ENCODE measurements around the gene TCF20. TPM values are rescaled to one million over a fixed set of nuclear protein-coding genes. Genes with fewer than 3 reads are reported as not detected.
A peak's percentile ranks its signal among the peaks of the same experiment; 100 is the strongest.

Gene TCF20
- total RNA-seq, 1 donor from 2014 or later, result 83.9 TPM

- H3K27ac Mint-ChIP-seq, result no peak overlapping the region
- H3K27me3 Mint-ChIP-seq (ENCODE audit: insufficient read depth), result peaks cover 3% of the 10 kb centered on the region
- H3K9me3 Mint-ChIP-seq, result no peaks in the 10 kb centered on the region
- intact Hi-C loops (cut with micrococcal nuclease), result no loop called here
- peaks cover 5% of the 10 kb centered on the region for H3K4me1 Mint-ChIP-seq (ENCODE audit: low read depth)
- H3K36me3 Mint-ChIP-seq (ENCODE audit: low read depth), result peaks cover 2% of the 10 kb centered on the region
- DNase-seq (ENCODE audit: low spot score), result no peak
- no peak overlapping the region for H3K4me3 Mint-ChIP-seq
Measured at GRCh38 chr22:42275970-42276369, 5.5 kb upstream of the TCF20 start.

DNA sequence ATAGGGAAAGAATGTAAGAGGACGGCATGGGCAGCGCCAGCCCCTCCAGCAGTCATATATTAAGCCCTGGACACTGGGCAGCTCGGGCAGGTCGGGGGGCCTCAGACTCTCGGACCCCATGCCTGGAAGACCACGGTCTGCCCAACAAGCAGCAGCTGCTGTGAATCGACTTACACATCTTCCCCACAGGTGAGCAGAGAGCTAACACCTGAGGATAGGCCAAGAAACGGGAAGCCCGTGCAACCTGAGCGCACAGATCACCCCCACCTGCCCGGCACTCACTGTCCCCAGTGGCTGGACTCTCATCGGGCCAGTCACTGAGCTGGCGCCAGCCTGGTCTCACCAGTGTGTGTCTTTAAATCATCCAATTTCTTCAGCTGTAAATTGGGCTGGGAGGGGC, 4.7 kb upstream of the TCF20 start:
- Mint-ChIP-seq H3K27ac (no peak overlapping the region), H3K4me3 (no peak overlapping the region), H3K27me3 (ENCODE audit: insufficient read depth) (peaks cover 3% of the 10 kb centered on the region), H3K4me1 (ENCODE audit: low read depth) (peaks cover 5% of the 10 kb centered on the region), H3K9me3 (no peaks in the 10 kb centered on the region), H3K36me3 (ENCODE audit: low read depth) (peaks cover 2% of the 10 kb centered on the region)
- no peak for DNase-seq (ENCODE audit: low spot score)
- intact Hi-C loops (cut with micrococcal nuclease), result no loop called here

- Mint-ChIP-seq H3K4me1 (ENCODE audit: low read depth) (peaks cover 10% of the 10 kb centered on the region), H3K27me3 (ENCODE audit: insufficient read depth) (no peaks in the 10 kb centered on the region), H3K36me3 (ENCODE audit: low read depth) (peaks cover 5% of the 10 kb centered on the region), H3K9me3 (no peaks in the 10 kb centered on the region), H3K27ac (no peak overlapping the region), H3K4me3 (no peak overlapping the region)
- intact Hi-C loops (cut with micrococcal nuclease), result no loop called here
- no peak for DNase-seq (ENCODE audit: low spot score)
Measured at GRCh38 chr22:42273855-42274451, 3.5 kb upstream of the TCF20 start.

- intact Hi-C loops (cut with micrococcal nuclease), result no loop called here
- H3K27ac Mint-ChIP-seq, result no peak overlapping the region
- no peak overlapping the region for H3K4me3 Mint-ChIP-seq
- H3K27me3 Mint-ChIP-seq (ENCODE audit: insufficient read depth), result no peaks in the 10 kb centered on the region
- no peak for DNase-seq (ENCODE audit: low spot score)
- H3K9me3 Mint-ChIP-seq, result no peaks in the 10 kb centered on the region
- peaks cover 14% of the 10 kb centered on the region for H3K36me3 Mint-ChIP-seq (ENCODE audit: low read depth)
- H3K4me1 Mint-ChIP-seq (ENCODE audit: low read depth), result peaks cover 19% of the 10 kb centered on the region
Measured at GRCh38 chr22:42272431-42272999, 2.1 kb upstream of the TCF20 start.

GRCh38 chr22:42271906-42272305, 1.5 kb upstream of the TCF20 start:
- Mint-ChIP-seq H3K27ac (no peak overlapping the region), H3K4me1 (ENCODE audit: low read depth) (peaks cover 23% of the 10 kb centered on the region), H3K4me3 (peak overlapping the region; percentile 75), H3K9me3 (no peaks in the 10 kb centered on the region), H3K27me3 (ENCODE audit: insufficient read depth) (no peaks in the 10 kb centered on the region), H3K36me3 (ENCODE audit: low read depth) (peaks cover 15% of the 10 kb centered on the region)
- intact Hi-C loops (cut with micrococcal nuclease), result no loop called here
- DNase-seq (ENCODE audit: low spot score), result no peak

- peaks cover 26% of the 10 kb centered on the region for H3K4me1 Mint-ChIP-seq (ENCODE audit: low read depth)
- peaks cover 15% of the 10 kb centered on the region for H3K36me3 Mint-ChIP-seq (ENCODE audit: low read depth)
- H3K9me3 Mint-ChIP-seq, result no peaks in the 10 kb centered on the region
- peak overlapping the region; percentile 75 for H3K4me3 Mint-ChIP-seq
- intact Hi-C loops (cut with micrococcal nuclease), result no loop called here
- H3K27ac Mint-ChIP-seq, result peak overlapping the region; percentile 81
- no peak for DNase-seq (ENCODE audit: low spot score)
- no peaks in the 10 kb centered on the region for H3K27me3 Mint-ChIP-seq (ENCODE audit: insufficient read depth)
Measured at GRCh38 chr22:42271191-42271813, 849 bp upstream of the TCF20 start.

- peak overlapping the region; percentile 90 for H3K4me3 Mint-ChIP-seq
- H3K36me3 Mint-ChIP-seq (ENCODE audit: low read depth), result peaks cover 24% of the 10 kb centered on the region
- H3K27me3 Mint-ChIP-seq (ENCODE audit: insufficient read depth), result no peaks in the 10 kb centered on the region
- DNase-seq (ENCODE audit: low spot score), result no peak
- H3K4me1 Mint-ChIP-seq (ENCODE audit: low read depth), result peaks cover 32% of the 10 kb centered on the region
- no peaks in the 10 kb centered on the region for H3K9me3 Mint-ChIP-seq
- intact Hi-C loops (cut with micrococcal nuclease), result no loop called here
- peak overlapping the region; percentile 70 for H3K27ac Mint-ChIP-seq
Measured at GRCh38 chr22:42270176-42270509, 310 bp downstream of the TCF20 start.

GRCh38 chr22:42269432-42270175, 849 bp downstream of the TCF20 start:
- H3K4me1 Mint-ChIP-seq (ENCODE audit: low read depth), result peaks cover 37% of the 10 kb centered on the region

GRCh38 chr22:42268852-42269410, 1.5 kb downstream of the TCF20 start:
- Mint-ChIP-seq H3K27ac (peak overlapping the region; percentile 87), H3K27me3 (ENCODE audit: insufficient read depth) (no peaks in the 10 kb centered on the region), H3K4me3 (peak overlapping the region; percentile 90), H3K36me3 (ENCODE audit: low read depth) (peaks cover 25% of the 10 kb centered on the region), H3K9me3 (no peaks in the 10 kb centered on the region), H3K4me1 (ENCODE audit: low read depth) (peaks cover 44% of the 10 kb centered on the region)
- intact Hi-C loops (cut with micrococcal nuclease), result loop anchor here (1.0 to 5.0 kb wide), 5 partner anchors 52 to 178 kb away; no protein-coding TSS in a partner anchor
- DNase-seq (ENCODE audit: low spot score), result no peak

More at GRCh38 chr22:42269432-42270175, 849 bp downstream of the TCF20 start:
- Mint-ChIP-seq H3K36me3 (ENCODE audit: low read depth) (peaks cover 25% of the 10 kb centered on the region), H3K9me3 (no peaks in the 10 kb centered on the region), H3K4me3 (peak overlapping the region; percentile 90), H3K27ac (peak overlapping the region; percentile 87), H3K27me3 (ENCODE audit: insufficient read depth) (no peaks in the 10 kb centered on the region)
- DNase-seq (ENCODE audit: low spot score), result peak; percentile 67
- intact Hi-C loops (cut with micrococcal nuclease), result loop anchor here (1.0 to 5.0 kb wide), 5 partner anchors 53 to 178 kb away; no protein-coding TSS in a partner anchor

GRCh38 chr22:42265321-42265720, 5.1 kb downstream of the TCF20 start:
- Mint-ChIP-seq H3K4me3 (no peak overlapping the region), H3K27me3 (ENCODE audit: insufficient read depth) (no peaks in the 10 kb centered on the region), H3K27ac (no peak overlapping the region), H3K9me3 (no peaks in the 10 kb centered on the region), H3K4me1 (ENCODE audit: low read depth) (peaks cover 71% of the 10 kb centered on the region), H3K36me3 (ENCODE audit: low read depth) (peaks cover 25% of the 10 kb centered on the region)
- no peak for DNase-seq (ENCODE audit: low spot score)
- intact Hi-C loops (cut with micrococcal nuclease), result loop anchor here (5.0 kb wide), 2 partner anchors 63 to 83 kb away; no protein-coding TSS in a partner anchor

DNA sequence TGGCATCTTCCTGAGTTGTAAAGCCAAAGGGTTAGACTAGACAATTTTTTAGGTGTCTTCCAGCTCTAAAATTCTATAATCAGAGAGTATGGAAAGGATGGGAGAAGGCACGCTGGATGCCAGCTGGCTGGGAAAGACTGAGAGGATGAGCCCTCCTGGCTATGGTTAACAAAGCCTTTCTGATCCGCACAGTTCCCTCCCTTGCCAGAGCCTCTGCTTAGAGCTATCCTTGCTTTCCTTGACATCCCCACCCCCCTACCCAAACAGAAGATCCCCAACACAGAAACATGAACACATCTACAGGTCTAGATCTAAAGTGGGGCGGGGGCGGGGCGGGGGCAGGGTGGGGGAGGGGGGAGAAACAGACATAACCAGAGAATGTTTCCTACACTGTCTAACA, 6.5 kb downstream of the TCF20 start:
- intact Hi-C loops (cut with micrococcal nuclease), result no loop called here
- no peaks in the 10 kb centered on the region for H3K27me3 Mint-ChIP-seq (ENCODE audit: insufficient read depth)
- peaks cover 23% of the 10 kb centered on the region for H3K36me3 Mint-ChIP-seq (ENCODE audit: low read depth)
- H3K9me3 Mint-ChIP-seq, result no peaks in the 10 kb centered on the region
- peaks cover 80% of the 10 kb centered on the region for H3K4me1 Mint-ChIP-seq (ENCODE audit: low read depth)
- DNase-seq (ENCODE audit: low spot score), result no peak
- no peak overlapping the region for H3K4me3 Mint-ChIP-seq
- no peak overlapping the region for H3K27ac Mint-ChIP-seq

DNA sequence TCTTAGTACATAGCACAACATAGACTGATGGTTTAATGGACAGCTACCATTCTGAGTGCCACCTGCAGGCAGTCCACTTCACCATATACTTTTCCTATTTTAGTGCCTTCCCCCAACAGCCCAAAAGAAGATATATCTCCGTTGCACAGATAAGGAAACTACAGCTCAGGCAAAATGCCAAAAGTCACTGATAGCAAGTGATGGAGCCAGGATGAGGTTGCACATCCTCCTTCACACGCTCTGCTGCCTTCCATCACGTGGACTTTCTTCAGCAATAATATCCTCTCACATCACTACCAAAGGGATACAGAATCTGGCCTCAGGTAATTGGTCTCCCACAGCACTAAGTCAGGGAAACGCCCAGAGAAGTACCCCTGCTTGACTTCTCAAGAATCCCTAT, 7.5 kb downstream of the TCF20 start:
- intact Hi-C loops (cut with micrococcal nuclease), result no loop called here

More for the DNA sequence above, 7.5 kb downstream of the TCF20 start:
- H3K27ac Mint-ChIP-seq, result no peak overlapping the region
- H3K4me3 Mint-ChIP-seq, result no peak overlapping the region
- peaks cover 78% of the 10 kb centered on the region for H3K4me1 Mint-ChIP-seq (ENCODE audit: low read depth)
- no peak for DNase-seq (ENCODE audit: low spot score)
- peaks cover 13% of the 10 kb centered on the region for H3K36me3 Mint-ChIP-seq (ENCODE audit: low read depth)
- H3K9me3 Mint-ChIP-seq, result no peaks in the 10 kb centered on the region
- no peaks in the 10 kb centered on the region for H3K27me3 Mint-ChIP-seq (ENCODE audit: insufficient read depth)
